Endothelial cell of umbilical vein (primary cell): ENCODE measurements around the gene GPBP1L1.

Source experiments
- EZH2 ChIP-seq: IDR thresholded peaks from 2 replicates; pipeline ENCODE4 v1.6.1; 2012; ENCODE audit warnings: borderline replicate concordance, low read depth, mild to moderate bottlenecking, moderate library complexity, low read length, inconsistent platforms; ENCODE audit not compliant: severe bottlenecking
- FOS ChIP-seq: IDR thresholded peaks from 2 replicates; pipeline ENCODE4 v1.6.1; 2011; ENCODE audit warnings: mild to moderate bottlenecking, low read length, moderate library complexity, borderline replicate concordance; ENCODE audit not compliant: insufficient read depth
- MYC ChIP-seq: IDR thresholded peaks from one replicate; pipeline ENCODE4 v1.6.1; 2011; ENCODE audit warnings: mild to moderate bottlenecking, low read depth, low read length
- POLR2A ChIP-seq: IDR thresholded peaks from 2 replicates; pipeline ENCODE4 v1.6.1; 2012; ENCODE audit warnings: low read depth, mild to moderate bottlenecking, control low read depth, low read length
- POLR2AphosphoS5 ChIP-seq: IDR thresholded peaks from 2 replicates; pipeline ENCODE4 v1.6.1; 2012; ENCODE audit warnings: low read depth, mild to moderate bottlenecking, control low read depth, low read length, moderate library complexity; ENCODE audit not compliant: insufficient read depth
- TF ChIP-seq, protein P1 (sequence below), 2 donors: IDR thresholded peaks; 1 replicate in 1 of 2; 2 replicates in 1 of 2; pipeline ENCODE4 v1.5.1; 2011; ENCODE audit warnings: low read length in 2 of 2, mild to moderate bottlenecking in 2 of 2, moderate library complexity in 2 of 2, control low read depth in 1 of 2, inconsistent platforms in 1 of 2, low read depth in 1 of 2; ENCODE audit not compliant: insufficient read depth in 1 of 2; ENCODE audit errors: extremely low read depth in 1 of 2
- TF ChIP-seq, protein P2 (sequence below): IDR thresholded peaks from 2 replicates; pipeline ENCODE4 v1.6.1; 2011; ENCODE audit not compliant: insufficient read depth, insufficient read length

DNA sequence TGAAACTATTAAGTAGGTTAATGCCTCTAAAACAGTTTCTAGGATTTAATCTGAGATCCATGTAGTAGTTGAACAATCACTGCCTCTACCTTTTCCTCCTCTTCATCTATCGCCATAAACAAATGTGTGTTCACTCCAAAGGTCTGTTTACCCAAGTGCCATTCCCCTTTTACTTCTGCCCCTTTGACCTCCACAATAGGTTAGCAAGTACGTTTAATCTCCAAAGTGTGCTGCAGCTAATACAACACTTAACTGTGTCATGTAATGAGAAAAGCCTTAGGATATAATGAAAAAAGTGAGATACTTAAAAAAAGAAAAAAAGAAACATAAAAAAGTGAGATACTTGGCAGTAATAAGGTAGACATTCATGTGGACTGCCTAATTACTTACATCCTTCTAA is 28.2 kb downstream of the GPBP1L1 start:
- TF ChIP-seq, protein P1, sequence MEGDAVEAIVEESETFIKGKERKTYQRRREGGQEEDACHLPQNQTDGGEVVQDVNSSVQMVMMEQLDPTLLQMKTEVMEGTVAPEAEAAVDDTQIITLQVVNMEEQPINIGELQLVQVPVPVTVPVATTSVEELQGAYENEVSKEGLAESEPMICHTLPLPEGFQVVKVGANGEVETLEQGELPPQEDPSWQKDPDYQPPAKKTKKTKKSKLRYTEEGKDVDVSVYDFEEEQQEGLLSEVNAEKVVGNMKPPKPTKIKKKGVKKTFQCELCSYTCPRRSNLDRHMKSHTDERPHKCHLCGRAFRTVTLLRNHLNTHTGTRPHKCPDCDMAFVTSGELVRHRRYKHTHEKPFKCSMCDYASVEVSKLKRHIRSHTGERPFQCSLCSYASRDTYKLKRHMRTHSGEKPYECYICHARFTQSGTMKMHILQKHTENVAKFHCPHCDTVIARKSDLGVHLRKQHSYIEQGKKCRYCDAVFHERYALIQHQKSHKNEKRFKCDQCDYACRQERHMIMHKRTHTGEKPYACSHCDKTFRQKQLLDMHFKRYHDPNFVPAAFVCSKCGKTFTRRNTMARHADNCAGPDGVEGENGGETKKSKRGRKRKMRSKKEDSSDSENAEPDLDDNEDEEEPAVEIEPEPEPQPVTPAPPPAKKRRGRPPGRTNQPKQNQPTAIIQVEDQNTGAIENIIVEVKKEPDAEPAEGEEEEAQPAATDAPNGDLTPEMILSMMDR (IDR thresholded peaks at IDR 0.05; ENCODE audit: extremely low read depth in 1 of 2, insufficient read depth in 1 of 2, low read depth in 1 of 2, low read length in 2 of 2) = no peak
- TF ChIP-seq, protein P2, sequence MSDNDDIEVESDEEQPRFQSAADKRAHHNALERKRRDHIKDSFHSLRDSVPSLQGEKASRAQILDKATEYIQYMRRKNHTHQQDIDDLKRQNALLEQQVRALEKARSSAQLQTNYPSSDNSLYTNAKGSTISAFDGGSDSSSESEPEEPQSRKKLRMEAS = no peak
- TF ChIP-seq POLR2A = no peak
- no peak for TF ChIP-seq EZH2
- no peak for TF ChIP-seq POLR2AphosphoS5
- no peak for TF ChIP-seq MYC
- no peak for TF ChIP-seq FOS
